ENCODE results near the gene SUSD4. TPM values are rescaled to one million over a fixed set of nuclear protein-coding genes. Genes with fewer than 3 reads are reported as not detected.
A peak's percentile ranks its signal among the peaks of the same experiment; 100 is the strongest.

The SUSD4 gene
- total RNA-seq, 1 donor from 2014 or later: 3.5 TPM

DNA sequence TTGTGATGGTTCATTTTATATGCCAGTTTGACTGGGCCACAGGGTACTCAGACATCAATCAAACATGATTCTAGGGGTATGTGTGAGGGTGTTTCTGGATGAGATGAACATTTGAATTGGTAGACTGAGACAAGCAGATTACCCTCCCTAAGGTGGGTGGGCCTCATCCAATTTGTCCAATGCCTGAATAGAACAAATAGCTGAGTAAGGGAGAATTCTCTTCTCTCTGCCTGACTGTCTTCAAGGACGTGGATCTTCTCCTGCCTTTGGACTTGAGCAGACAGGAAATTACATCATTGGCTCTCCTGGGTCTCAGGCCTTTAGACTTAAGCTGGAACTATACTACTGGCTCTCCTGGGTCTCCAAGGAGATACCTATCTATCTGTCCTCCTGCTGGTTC lies 64.4 kb downstream of the SUSD4 start:
- TF ChIP-seq, protein P1, sequence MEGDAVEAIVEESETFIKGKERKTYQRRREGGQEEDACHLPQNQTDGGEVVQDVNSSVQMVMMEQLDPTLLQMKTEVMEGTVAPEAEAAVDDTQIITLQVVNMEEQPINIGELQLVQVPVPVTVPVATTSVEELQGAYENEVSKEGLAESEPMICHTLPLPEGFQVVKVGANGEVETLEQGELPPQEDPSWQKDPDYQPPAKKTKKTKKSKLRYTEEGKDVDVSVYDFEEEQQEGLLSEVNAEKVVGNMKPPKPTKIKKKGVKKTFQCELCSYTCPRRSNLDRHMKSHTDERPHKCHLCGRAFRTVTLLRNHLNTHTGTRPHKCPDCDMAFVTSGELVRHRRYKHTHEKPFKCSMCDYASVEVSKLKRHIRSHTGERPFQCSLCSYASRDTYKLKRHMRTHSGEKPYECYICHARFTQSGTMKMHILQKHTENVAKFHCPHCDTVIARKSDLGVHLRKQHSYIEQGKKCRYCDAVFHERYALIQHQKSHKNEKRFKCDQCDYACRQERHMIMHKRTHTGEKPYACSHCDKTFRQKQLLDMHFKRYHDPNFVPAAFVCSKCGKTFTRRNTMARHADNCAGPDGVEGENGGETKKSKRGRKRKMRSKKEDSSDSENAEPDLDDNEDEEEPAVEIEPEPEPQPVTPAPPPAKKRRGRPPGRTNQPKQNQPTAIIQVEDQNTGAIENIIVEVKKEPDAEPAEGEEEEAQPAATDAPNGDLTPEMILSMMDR (IDR thresholded peaks at IDR 0.05): no peak
- TF ChIP-seq EZH2 (IDR thresholded peaks at IDR 0.05): no peak
- TF ChIP-seq EZH2phosphoT487 (IDR thresholded peaks at IDR 0.05): no peak
- H3K4me2 ChIP-seq: no peak overlapping the region
- Mint-ChIP-seq H3K36me3 (no peaks in the 10 kb centered on the region), H3K4me1 (no peaks in the 10 kb centered on the region), H3K9me3 (peaks cover 10% of the 10 kb centered on the region), H3K4me3 (no peak overlapping the region), H3K27ac (no peak overlapping the region), H3K27me3 (ENCODE audit: insufficient read depth, low read depth) (no peaks in the 10 kb centered on the region)
- no peak overlapping the region for H3K4me3 ChIP-seq
- DNase-seq (ENCODE audit: low spot score): no peak
- H3K9me3 ChIP-seq (ENCODE audit: low read depth): no peaks in the 10 kb centered on the region
- H4K20me1 ChIP-seq (ENCODE audit: low read depth): no peaks in the 10 kb centered on the region
- no peaks in the 10 kb centered on the region for H3K79me2 ChIP-seq (ENCODE audit: low read depth)
- H3K27me3 ChIP-seq: no peaks in the 10 kb centered on the region
- no peak overlapping the region for H3K9ac ChIP-seq
- no peak overlapping the region for H3K27ac ChIP-seq
- H3K4me1 ChIP-seq: no peaks in the 10 kb centered on the region
- H2AFZ ChIP-seq (replicated peaks): no peak overlapping the region
- no peaks in the 10 kb centered on the region for H3K36me3 ChIP-seq
- no peaks in the 10 kb centered on the region for H3F3A ChIP-seq (ENCODE audit: low read depth)

DNA sequence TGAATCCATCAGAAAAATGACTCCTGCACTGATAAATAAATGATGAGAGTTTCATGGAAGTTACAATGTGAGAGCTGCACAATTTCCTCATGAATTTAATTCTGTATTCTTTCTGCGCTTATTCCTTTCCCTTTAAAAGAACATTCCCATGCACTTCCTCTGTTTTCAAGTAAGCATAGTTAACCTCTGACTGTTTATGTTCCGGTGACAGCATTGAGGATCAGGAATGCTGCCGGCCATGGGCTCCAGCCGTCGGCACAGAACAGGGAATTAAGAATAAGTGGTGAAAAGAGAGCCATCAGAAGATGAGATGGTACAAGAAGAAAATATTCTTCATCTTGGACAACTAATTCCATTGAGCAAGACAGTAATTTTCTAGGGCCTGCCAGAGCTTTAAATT lies 65.3 kb downstream of the SUSD4 start:
- TF ChIP-seq, protein P1 (IDR thresholded peaks at IDR 0.05): no peak
- no peak for TF ChIP-seq EZH2phosphoT487 (IDR thresholded peaks at IDR 0.05)
- no peak for TF ChIP-seq EZH2 (IDR thresholded peaks at IDR 0.05)
- no peak overlapping the region for H2AFZ ChIP-seq (replicated peaks)
- Mint-ChIP-seq H3K27me3 (ENCODE audit: insufficient read depth, low read depth) (no peaks in the 10 kb centered on the region), H3K27ac (peak overlapping the region; percentile 35), H3K9me3 (peaks cover 9% of the 10 kb centered on the region), H3K36me3 (no peaks in the 10 kb centered on the region), H3K4me1 (no peaks in the 10 kb centered on the region), H3K4me3 (no peak overlapping the region)
- DNase-seq (ENCODE audit: low spot score): no peak
- no peak overlapping the region for H3K4me2 ChIP-seq
- no peak overlapping the region for H3K4me3 ChIP-seq
- H3K4me1 ChIP-seq: no peaks in the 10 kb centered on the region
- no peaks in the 10 kb centered on the region for H3K27me3 ChIP-seq
- H3K79me2 ChIP-seq (ENCODE audit: low read depth): no peaks in the 10 kb centered on the region
- no peak overlapping the region for H3K27ac ChIP-seq
- H3K36me3 ChIP-seq: no peaks in the 10 kb centered on the region
- no peaks in the 10 kb centered on the region for H4K20me1 ChIP-seq (ENCODE audit: low read depth)
- H3K9ac ChIP-seq: no peak overlapping the region
- no peaks in the 10 kb centered on the region for H3F3A ChIP-seq (ENCODE audit: low read depth)
- H3K9me3 ChIP-seq (ENCODE audit: low read depth): no peaks in the 10 kb centered on the region

DNA sequence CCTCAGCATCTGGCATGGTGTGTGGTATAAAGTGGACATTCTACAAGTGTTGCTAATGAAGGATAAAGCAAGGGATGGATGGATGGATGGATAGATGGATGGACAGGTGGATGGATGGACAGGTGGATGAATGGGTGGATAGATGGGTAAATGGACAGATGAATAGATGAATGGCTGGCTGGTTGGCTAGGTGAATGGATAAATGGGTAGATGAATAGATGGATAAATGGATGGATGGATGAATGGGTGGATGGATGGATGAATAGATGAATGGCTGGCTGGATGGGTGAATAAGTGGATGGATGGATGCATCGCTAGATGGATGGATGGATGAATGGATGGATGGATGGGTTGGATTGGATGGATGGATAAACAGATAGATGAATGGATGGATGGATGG lies 66.2 kb downstream of the SUSD4 start:
- Mint-ChIP-seq H3K4me3 (no peak overlapping the region), H3K27ac (no peak overlapping the region), H3K4me1 (no peaks in the 10 kb centered on the region), H3K9me3 (peaks cover 2% of the 10 kb centered on the region), H3K27me3 (ENCODE audit: insufficient read depth, low read depth) (no peaks in the 10 kb centered on the region), H3K36me3 (no peaks in the 10 kb centered on the region)
- no peak overlapping the region for H2AFZ ChIP-seq (replicated peaks)
- no peaks in the 10 kb centered on the region for H3K27me3 ChIP-seq
- no peak overlapping the region for H3K9ac ChIP-seq
- H3K79me2 ChIP-seq (ENCODE audit: low read depth): no peaks in the 10 kb centered on the region
- no peaks in the 10 kb centered on the region for H3K9me3 ChIP-seq (ENCODE audit: low read depth)
- TF ChIP-seq EZH2phosphoT487 (IDR thresholded peaks at IDR 0.05): no peak
- TF ChIP-seq, protein P1 (IDR thresholded peaks at IDR 0.05): no peak
- no peak for TF ChIP-seq EZH2 (IDR thresholded peaks at IDR 0.05)
- no peaks in the 10 kb centered on the region for H3K4me1 ChIP-seq
- H3K4me3 ChIP-seq: no peak overlapping the region
- H4K20me1 ChIP-seq (ENCODE audit: low read depth): no peaks in the 10 kb centered on the region
- DNase-seq (ENCODE audit: low spot score): no peak
- no peaks in the 10 kb centered on the region for H3F3A ChIP-seq (ENCODE audit: low read depth)
- no peak overlapping the region for H3K4me2 ChIP-seq
- no peak overlapping the region for H3K27ac ChIP-seq
- no peaks in the 10 kb centered on the region for H3K36me3 ChIP-seq
